AG09309 (cell line): ENCODE data around the gene PLCH2.

Source experiments
- DNase-seq: peaks from one replicate; pipeline ENCODE4 v3.0.0-alpha.2; 2010; ENCODE audit warnings: low read depth
- H3K4me3 ChIP-seq: 2 replicates; pipeline ENCODE4 v1.5.1; 2011; ENCODE audit warnings: mild to moderate bottlenecking, low read depth, low read length, moderate library complexity; ENCODE audit not compliant: control insufficient read depth
- TF ChIP-seq, protein P1 (sequence below): IDR thresholded peaks from 2 replicates; pipeline ENCODE4 v1.5.1; 2011; ENCODE audit warnings: mild to moderate bottlenecking, low read depth, low read length, inconsistent platforms; ENCODE audit not compliant: insufficient read depth, control insufficient read depth; ENCODE audit errors: missing control alignments

Gene PLCH2, protein sequence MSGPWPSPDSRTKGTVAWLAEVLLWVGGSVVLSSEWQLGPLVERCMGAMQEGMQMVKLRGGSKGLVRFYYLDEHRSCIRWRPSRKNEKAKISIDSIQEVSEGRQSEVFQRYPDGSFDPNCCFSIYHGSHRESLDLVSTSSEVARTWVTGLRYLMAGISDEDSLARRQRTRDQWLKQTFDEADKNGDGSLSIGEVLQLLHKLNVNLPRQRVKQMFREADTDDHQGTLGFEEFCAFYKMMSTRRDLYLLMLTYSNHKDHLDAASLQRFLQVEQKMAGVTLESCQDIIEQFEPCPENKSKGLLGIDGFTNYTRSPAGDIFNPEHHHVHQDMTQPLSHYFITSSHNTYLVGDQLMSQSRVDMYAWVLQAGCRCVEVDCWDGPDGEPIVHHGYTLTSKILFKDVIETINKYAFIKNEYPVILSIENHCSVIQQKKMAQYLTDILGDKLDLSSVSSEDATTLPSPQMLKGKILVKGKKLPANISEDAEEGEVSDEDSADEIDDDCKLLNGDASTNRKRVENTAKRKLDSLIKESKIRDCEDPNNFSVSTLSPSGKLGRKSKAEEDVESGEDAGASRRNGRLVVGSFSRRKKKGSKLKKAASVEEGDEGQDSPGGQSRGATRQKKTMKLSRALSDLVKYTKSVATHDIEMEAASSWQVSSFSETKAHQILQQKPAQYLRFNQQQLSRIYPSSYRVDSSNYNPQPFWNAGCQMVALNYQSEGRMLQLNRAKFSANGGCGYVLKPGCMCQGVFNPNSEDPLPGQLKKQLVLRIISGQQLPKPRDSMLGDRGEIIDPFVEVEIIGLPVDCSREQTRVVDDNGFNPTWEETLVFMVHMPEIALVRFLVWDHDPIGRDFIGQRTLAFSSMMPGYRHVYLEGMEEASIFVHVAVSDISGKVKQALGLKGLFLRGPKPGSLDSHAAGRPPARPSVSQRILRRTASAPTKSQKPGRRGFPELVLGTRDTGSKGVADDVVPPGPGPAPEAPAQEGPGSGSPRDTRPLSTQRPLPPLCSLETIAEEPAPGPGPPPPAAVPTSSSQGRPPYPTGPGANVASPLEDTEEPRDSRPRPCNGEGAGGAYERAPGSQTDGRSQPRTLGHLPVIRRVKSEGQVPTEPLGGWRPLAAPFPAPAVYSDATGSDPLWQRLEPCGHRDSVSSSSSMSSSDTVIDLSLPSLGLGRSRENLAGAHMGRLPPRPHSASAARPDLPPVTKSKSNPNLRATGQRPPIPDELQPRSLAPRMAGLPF (N-terminal part only)

DNA sequence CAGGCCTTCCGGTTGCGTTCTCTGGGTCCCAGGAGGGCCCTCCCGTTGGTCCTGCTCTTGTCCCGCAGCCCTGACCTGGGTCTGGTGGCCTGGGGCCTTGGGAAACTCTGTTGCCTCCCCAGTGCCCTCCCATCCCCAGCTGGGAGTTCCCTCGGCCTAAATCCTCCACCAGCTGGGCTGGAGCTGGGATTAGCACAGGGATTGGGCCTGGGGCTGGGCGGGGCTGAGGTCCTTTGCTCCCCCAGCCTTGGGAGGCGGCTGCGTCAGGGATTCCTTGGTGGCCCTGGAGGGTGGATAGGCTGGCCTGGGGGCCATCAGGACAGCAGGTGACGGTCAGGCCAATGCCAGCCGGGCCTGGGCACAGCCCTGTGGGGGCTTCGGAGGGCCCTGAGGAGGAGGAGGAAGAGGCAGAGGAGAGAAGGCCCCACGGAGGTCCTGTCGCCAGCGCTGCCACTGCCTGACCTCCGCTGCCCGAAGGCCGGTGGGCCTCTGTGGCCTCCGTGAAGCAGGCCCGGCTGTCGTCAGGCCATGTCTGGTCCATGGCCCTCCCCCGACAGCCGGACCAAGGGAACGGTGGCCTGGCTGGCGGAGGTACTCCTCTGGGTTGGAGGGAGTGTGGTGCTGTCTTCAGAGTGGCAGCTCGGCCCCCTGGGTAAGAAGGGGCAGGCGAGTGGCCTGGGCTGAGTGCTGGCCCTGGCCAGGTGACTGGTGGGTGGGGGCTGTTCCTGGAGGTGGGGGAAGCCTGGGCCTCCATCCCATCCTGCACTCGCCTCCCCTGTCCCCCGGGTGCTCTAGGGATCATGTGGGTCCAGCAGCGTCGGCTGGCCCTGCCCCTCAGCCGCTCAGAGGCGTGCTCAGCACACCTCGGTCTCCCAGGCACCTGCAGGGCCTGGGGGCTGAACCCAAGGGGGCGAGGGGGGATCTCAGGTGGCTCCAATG lies at the start of gene PLCH2:
Gene PLCH2 (plus strand): TSS at position 229 of the 939 bp plus-strand sequence. CDS start 300 bp downstream, at position 529.
- TF ChIP-seq, protein P1, sequence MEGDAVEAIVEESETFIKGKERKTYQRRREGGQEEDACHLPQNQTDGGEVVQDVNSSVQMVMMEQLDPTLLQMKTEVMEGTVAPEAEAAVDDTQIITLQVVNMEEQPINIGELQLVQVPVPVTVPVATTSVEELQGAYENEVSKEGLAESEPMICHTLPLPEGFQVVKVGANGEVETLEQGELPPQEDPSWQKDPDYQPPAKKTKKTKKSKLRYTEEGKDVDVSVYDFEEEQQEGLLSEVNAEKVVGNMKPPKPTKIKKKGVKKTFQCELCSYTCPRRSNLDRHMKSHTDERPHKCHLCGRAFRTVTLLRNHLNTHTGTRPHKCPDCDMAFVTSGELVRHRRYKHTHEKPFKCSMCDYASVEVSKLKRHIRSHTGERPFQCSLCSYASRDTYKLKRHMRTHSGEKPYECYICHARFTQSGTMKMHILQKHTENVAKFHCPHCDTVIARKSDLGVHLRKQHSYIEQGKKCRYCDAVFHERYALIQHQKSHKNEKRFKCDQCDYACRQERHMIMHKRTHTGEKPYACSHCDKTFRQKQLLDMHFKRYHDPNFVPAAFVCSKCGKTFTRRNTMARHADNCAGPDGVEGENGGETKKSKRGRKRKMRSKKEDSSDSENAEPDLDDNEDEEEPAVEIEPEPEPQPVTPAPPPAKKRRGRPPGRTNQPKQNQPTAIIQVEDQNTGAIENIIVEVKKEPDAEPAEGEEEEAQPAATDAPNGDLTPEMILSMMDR = no peak
- no peak for DNase-seq
- H3K4me3 ChIP-seq = no peak within 1 kb of the TSS

DNA sequence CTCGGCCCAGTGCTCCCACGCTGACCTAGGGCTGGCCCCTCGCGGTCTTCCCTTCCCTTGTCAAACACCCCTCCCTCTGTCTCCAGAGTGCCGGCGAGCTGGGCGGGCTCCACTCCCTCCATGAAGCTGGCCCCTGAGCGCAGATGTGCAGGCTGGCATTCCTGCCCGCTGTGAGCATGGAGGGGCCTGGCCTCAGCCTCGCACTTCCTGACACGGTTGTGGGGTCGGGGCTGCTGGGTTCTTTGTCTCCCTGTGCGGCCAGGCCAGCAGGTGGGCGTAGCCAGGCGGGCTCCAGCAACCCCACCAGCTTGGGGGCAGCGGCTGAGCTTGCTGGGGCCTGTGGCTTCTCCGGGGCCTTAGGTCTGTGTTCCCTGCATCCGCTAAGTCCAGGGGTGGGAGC lies 49.5 kb upstream of the PLCH2 start:
- TF ChIP-seq, protein P1 = no peak

DNA sequence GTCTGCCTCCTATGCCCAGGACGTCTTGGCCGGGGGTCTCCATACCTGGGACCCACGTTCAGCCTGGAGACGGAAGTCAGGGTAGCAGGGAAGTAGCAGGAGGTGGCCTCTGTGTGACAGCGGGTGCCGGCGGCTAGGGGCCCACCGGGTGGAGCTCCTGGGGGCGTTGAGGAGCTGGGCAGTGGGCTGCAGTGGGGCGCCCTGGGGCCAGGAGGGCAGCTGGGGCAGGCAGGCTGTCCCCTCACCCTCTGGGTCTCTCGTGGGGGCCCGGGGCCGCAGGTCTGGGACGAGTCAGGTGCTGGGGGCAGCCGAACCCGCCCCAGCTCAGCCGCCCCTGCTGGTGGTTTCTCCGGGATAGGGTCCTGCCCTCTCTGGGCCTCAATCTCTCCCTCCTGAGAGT lies 49.0 kb upstream of the PLCH2 start:
- TF ChIP-seq, protein P1 = no peak
- no peak overlapping the region for H3K4me3 ChIP-seq
- no peak for DNase-seq

More for the DNA sequence above, 49.5 kb upstream of the PLCH2 start:
- no peak overlapping the region for H3K4me3 ChIP-seq
- DNase-seq = no peak

DNA sequence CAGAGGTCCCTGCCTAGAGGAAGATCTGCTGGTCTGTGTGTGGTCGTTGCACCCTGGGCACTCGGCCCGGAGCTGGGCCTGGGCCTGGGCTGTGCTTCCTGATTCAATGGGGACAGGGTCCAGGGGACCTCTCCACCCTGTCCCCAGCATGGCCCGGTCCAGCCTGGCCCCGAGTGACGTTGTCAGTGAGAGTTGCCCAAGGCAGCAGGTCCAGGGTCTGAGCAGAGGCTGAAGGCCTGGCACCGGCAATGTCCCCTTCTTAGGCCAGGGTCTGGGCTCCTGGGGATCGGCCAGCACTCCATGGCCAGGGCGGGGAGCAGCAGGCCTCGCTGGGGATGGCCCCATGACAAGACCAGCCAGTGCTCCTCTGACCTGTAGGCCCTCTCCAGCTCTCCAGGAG lies 48.1 kb upstream of the PLCH2 start:
- no peak overlapping the region for H3K4me3 ChIP-seq

DNA sequence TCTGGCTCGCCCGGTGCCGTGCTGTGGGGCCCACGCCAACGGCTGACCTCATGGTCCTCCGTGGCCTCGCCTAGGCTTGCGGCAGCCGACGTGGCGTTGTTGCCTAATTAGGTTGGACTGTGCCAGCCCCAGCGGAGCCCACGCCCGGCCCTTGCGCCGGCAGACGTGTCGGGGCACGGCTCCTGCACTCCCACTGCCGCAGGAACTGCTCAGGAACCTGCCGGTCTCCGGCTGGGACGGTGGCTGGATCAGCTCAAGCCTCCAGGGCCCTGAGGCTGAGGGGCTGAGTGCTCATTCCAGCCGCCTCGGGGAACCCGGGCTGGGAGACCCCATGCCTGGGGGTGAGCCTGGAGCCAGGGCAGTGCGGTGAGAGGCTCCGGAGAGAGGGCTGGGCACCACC lies 47.6 kb upstream of the PLCH2 start:
- TF ChIP-seq, protein P1 = no peak
- no peak for DNase-seq
- no peak overlapping the region for H3K4me3 ChIP-seq

More for the DNA sequence above, 48.1 kb upstream of the PLCH2 start:
- TF ChIP-seq, protein P1 = no peak
- no peak for DNase-seq
